ENCODE measurements around the gene COQ8B.

DNA sequence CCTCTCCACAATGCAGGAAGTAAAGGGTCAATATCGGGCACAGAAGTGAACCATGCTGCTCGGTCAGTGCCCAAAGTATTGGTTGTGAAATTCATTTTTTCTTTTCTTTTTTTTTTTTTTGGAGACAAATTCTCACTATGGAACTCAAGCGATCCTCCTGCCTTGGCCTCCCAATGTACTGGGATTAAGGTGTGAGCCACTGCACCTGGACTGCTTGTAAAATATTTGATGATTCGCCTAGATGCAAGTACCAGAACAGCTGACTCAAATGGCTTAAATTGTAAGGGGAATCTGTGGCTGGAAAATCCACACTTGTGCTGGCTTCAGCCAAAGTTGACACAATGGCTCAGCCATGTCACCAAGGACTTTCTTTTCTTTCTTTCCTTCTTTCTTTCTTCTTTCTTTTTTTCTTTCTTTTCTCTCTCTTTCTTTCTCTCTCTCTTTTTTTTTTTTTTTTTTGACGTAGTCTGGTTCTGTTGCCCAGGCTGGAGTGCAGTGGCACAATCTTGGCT is 69.9 kb downstream of the COQ8B start:
- TF ChIP-seq, protein P1, sequence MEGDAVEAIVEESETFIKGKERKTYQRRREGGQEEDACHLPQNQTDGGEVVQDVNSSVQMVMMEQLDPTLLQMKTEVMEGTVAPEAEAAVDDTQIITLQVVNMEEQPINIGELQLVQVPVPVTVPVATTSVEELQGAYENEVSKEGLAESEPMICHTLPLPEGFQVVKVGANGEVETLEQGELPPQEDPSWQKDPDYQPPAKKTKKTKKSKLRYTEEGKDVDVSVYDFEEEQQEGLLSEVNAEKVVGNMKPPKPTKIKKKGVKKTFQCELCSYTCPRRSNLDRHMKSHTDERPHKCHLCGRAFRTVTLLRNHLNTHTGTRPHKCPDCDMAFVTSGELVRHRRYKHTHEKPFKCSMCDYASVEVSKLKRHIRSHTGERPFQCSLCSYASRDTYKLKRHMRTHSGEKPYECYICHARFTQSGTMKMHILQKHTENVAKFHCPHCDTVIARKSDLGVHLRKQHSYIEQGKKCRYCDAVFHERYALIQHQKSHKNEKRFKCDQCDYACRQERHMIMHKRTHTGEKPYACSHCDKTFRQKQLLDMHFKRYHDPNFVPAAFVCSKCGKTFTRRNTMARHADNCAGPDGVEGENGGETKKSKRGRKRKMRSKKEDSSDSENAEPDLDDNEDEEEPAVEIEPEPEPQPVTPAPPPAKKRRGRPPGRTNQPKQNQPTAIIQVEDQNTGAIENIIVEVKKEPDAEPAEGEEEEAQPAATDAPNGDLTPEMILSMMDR (IDR thresholded peaks at IDR 0.05), result no peak
- no peak for TF ChIP-seq POLR2A (IDR thresholded peaks at IDR 0.05)

Data from heart left ventricle (tissue), 13 donors.